SK-N-SH (cell line): ENCODE measurements around the gene SMARCC1. TPM values are rescaled to one million over a fixed set of nuclear protein-coding genes. Genes with fewer than 3 reads are reported as not detected.

Experiments
- CTCF ChIA-PET: fragments of 300-600, 350-600 bp; formaldehyde crosslinking; extraction: SDS; loops from one replicate; lab custom pipeline; 2021; lab: Yijun Ruan, JAX
- POLR2A ChIA-PET: fragments of 350-600 bp; sonication (Branson Sonifier 250); formaldehyde crosslinking; extraction: SDS; loops from one replicate; lab custom pipeline; 2020; ENCODE audit warnings: antibody characterized with exemption, inconsistent platforms; lab: Yijun Ruan, JAX
- DNase-seq: peaks from one replicate; pipeline ENCODE4 v3.0.0; 2012
- H2AFZ ChIP-seq: fragments of 200-600 bp; sonication (generic); 2 replicates; pipeline ENCODE4 v1.8.1; 2016; ENCODE audit warnings: antibody characterized with exemption, mild to moderate bottlenecking, low read depth
- H3F3A ChIP-seq: fragments of 200-600 bp; sonication (generic); replicated peaks from 2 replicates; pipeline ENCODE3; 2016; ENCODE audit warnings: antibody characterized with exemption, mild to moderate bottlenecking; ENCODE audit not compliant: insufficient read depth
- H3K27ac ChIP-seq, 2 experiments: fragments of 200-500 bp in 1 of 2; fragments of 200-600 bp in 1 of 2; sonication (Bioruptor generic) in 1 of 2; sonication (generic), shearing (Covaris generic) in 1 of 2; 2 replicates each; pipeline versions ENCODE4 v1.5.1 to v1.6.1; 2014 to 2016; ENCODE audit warnings: low read depth in 2 of 2, inconsistent platforms in 1 of 2, low read length in 1 of 2, mild to moderate bottlenecking in 1 of 2, mixed read lengths in 1 of 2
- H3K27me3 ChIP-seq: fragments of 200-600 bp; sonication (generic), shearing (Covaris generic); 2 replicates; pipeline ENCODE4 v1.6.1; 2016; ENCODE audit warnings: mixed run types; ENCODE audit not compliant: insufficient read depth
- H3K36me3 ChIP-seq, 2 experiments: fragments of 200-500 bp in 1 of 2; fragments of 200-600 bp in 1 of 2; sonication (Bioruptor generic) in 1 of 2; sonication (generic) in 1 of 2; replicated peaks in 1 of 2; 2 replicates each; pipeline versions ENCODE3 to v1.5.1; 2014 to 2016; ENCODE audit warnings: low read length in 1 of 2, mild to moderate bottlenecking in 1 of 2; ENCODE audit not compliant: insufficient read depth in 2 of 2, control insufficient read depth in 1 of 2
- H3K4me1 ChIP-seq, 2 experiments: fragments of 200-500 bp in 1 of 2; fragments of 200-600 bp in 1 of 2; sonication (Bioruptor generic) in 1 of 2; sonication (generic), shearing (Covaris generic) in 1 of 2; 2 replicates each; pipeline versions ENCODE4 v1.5.1 to v1.6.1; 2014 to 2016; ENCODE audit warnings: low read depth in 1 of 2, low read length in 1 of 2, mixed run types in 1 of 2; ENCODE audit not compliant: insufficient read depth in 2 of 2, control insufficient read depth in 1 of 2
- H3K4me2 ChIP-seq: fragments of 200-600 bp; sonication (generic), shearing (Covaris generic); 2 replicates; pipeline ENCODE4 v1.6.1; 2017; ENCODE audit warnings: mixed run types
- H3K4me3 ChIP-seq, 2 experiments: fragments of 200-500 bp in 1 of 2; fragments of 200-600 bp in 1 of 2; sonication (Bioruptor generic) in 1 of 2; sonication (generic), shearing (Covaris generic) in 1 of 2; 2 replicates each; pipeline versions ENCODE4 v1.5.1 to v1.8.1; 2014 to 2016; ENCODE audit warnings: low read depth in 2 of 2, inconsistent platforms in 1 of 2, low read length in 1 of 2, mild to moderate bottlenecking in 1 of 2, mixed read lengths in 1 of 2, moderate library complexity in 1 of 2
- H3K79me2 ChIP-seq: fragments of 200-600 bp; sonication (generic); 2 replicates; pipeline ENCODE4 v1.8.1; 2017; ENCODE audit warnings: mild to moderate bottlenecking; ENCODE audit not compliant: insufficient read depth
- H3K9ac ChIP-seq: fragments of 200-600 bp; sonication (generic); 2 replicates; pipeline ENCODE4 v1.6.1; 2017; ENCODE audit warnings: mixed run types
- H3K9me2 ChIP-seq: fragments of 200-600 bp; sonication (generic); 2 replicates; pipeline ENCODE4 v1.6.1; 2017; ENCODE audit warnings: mixed run types
- H3K9me3 ChIP-seq: fragments of 200-600 bp; sonication (generic); 2 replicates; pipeline ENCODE4 v1.6.1; 2017; ENCODE audit warnings: mixed run types, mild to moderate bottlenecking, moderate library complexity
- H4K20me1 ChIP-seq: fragments of 200-600 bp; sonication (generic); 2 replicates; pipeline ENCODE4 v1.6.1; 2017; ENCODE audit warnings: mild to moderate bottlenecking, mixed run types; ENCODE audit not compliant: insufficient read depth
- ELF1 ChIP-seq: IDR thresholded peaks from 2 replicates; pipeline ENCODE4 v1.4.0; 2012
- EP300 ChIP-seq, 2 experiments: IDR thresholded peaks; 2 replicates each; pipeline versions ENCODE4 v1.4.0 to v1.6.1; 2012; ENCODE audit warnings: borderline replicate concordance in 1 of 2, low read depth in 1 of 2, low read length in 1 of 2
- GABPA ChIP-seq: IDR thresholded peaks from 2 replicates; pipeline ENCODE4 v1.4.0; 2012; ENCODE audit warnings: low read depth, mild to moderate bottlenecking
- NFIC ChIP-seq: IDR thresholded peaks from 2 replicates; pipeline ENCODE4 v1.4.0; 2012; ENCODE audit warnings: borderline replicate concordance
- NRF1 ChIP-seq: IDR thresholded peaks from 2 replicates; pipeline ENCODE4 v1.6.1; 2012; ENCODE audit warnings: low read depth, mild to moderate bottlenecking, low read length
- RCOR1 ChIP-seq: fragments of 150-350 bp; IDR thresholded peaks from 2 replicates; pipeline ENCODE4 v1.6.1; 2017; ENCODE audit warnings: antibody characterized with exemption, low read length
- RFX5 ChIP-seq: IDR thresholded peaks from 2 replicates; pipeline ENCODE4 v1.6.1; 2012; ENCODE audit warnings: mild to moderate bottlenecking, improper control_type of control experiment, low read length
- RXRA ChIP-seq: IDR thresholded peaks from 2 replicates; pipeline ENCODE4 v1.4.0; 2012; ENCODE audit warnings: low read depth, mild to moderate bottlenecking, borderline replicate concordance
- SIN3A ChIP-seq: IDR thresholded peaks from 2 replicates; pipeline ENCODE4 v1.6.1; 2012; ENCODE audit warnings: low read depth, mild to moderate bottlenecking, low read length, moderate library complexity, borderline replicate concordance
- SMC3 ChIP-seq: IDR thresholded peaks from 2 replicates; pipeline ENCODE4 v1.6.1; 2012; ENCODE audit warnings: low read depth, low read length, improper control_type of control experiment
- TAF1 ChIP-seq: IDR thresholded peaks from 2 replicates; pipeline ENCODE4 v1.6.1; 2012; ENCODE audit warnings: low read depth, mild to moderate bottlenecking, low read length, moderate library complexity, borderline replicate concordance
- TCF12 ChIP-seq: IDR thresholded peaks from 2 replicates; pipeline ENCODE4 v1.4.0; 2012
- TEAD4 ChIP-seq: IDR thresholded peaks from 2 replicates; pipeline ENCODE4 v1.4.0; 2012; ENCODE audit warnings: mild to moderate bottlenecking, borderline replicate concordance; ENCODE audit not compliant: insufficient read depth
- YY1 ChIP-seq: IDR thresholded peaks from 2 replicates; pipeline ENCODE4 v1.4.0; 2012; ENCODE audit warnings: low read depth, mild to moderate bottlenecking
- WGBS: methylation state at CpG from one replicate; pipeline ENCODE4 v1.1.6; 2017; ENCODE audit warnings: low lambda C conversion rate; 5-methylcytosine and 5-hydroxymethylcytosine counted together
- polyA plus RNA-seq, 3 experiments: library from polyadenylated mRNA; depleted of rRNA; stranded (reverse); fragments of >200 nt; gene quantifications; 2 replicates each; pipeline ENCODE4 v1.2.3, GENCODE V29; 2012
- TF ChIP-seq, protein P1 (sequence below): IDR thresholded peaks from 2 replicates; pipeline ENCODE4 v1.6.1; 2012; ENCODE audit warnings: mild to moderate bottlenecking, low read depth, low read length, moderate library complexity
- TF ChIP-seq, protein P2 (sequence below): IDR thresholded peaks from 2 replicates; pipeline ENCODE4 v1.4.0; 2012; ENCODE audit warnings: low read depth, borderline replicate concordance
- TF ChIP-seq, protein P3 (sequence below): IDR thresholded peaks from 2 replicates; pipeline ENCODE4; 2012
- TF ChIP-seq, protein P4 (sequence below): IDR thresholded peaks from 2 replicates; pipeline ENCODE4 v1.4.0; 2012; ENCODE audit warnings: low read depth, borderline replicate concordance

SMARCC1 gene
- polyA plus RNA-seq, 1 of the 3 experiments (the other 2 are of a cell fraction): 16.5 TPM

DNA sequence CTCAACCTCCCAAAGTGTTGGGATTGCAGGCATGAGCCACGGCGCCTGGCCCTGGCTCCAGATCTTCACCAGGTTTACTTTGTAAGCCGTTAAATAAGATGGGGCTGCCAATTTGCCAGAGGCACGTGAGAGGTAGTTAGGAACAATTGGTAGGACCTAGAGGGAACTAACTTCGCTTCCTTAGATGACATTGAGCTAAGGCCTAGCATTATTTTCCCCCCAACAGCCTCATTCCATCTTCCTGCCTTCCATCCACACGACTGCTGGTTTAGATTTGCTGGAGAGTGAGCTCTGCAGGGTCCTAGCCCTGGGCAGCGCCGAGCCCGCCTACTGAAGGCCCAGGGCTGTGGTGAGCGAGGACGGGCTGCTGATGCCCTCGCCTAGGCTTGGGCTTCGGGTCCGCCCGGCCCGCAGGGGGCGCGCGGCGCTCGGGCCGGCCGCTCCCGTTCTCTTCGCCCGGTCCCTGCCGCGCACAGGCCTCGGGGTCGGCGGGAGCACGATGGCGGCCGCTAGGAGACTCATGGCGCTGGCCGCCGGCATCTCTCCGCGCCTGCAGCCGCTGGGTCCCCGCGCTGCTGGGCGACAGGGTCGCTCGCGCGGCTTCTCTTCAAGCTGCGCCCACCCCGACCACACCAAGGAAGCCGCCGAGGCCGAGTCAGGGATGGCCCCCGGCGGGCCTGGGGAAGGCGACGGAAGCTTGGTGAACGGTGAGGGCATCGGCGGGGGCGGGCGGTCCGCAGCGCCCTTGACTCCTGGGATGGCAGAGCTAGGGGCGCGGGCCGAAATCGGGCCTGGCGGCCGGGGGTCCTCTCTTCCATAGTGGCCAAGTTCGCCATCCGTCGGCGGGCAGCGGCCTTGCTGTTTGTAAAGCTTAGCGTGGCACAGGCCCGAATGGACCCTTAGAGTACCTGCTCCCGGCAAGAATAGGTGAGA, 43.1 kb upstream of the SMARCC1 start (continued):
- no peak for TF ChIP-seq EP300 (IDR thresholded peaks at IDR 0.05; ENCODE audit: borderline replicate concordance in 1 of 2, low read depth in 1 of 2, low read length in 1 of 2)
- no peak for TF ChIP-seq RXRA
- TF ChIP-seq ELF1: no peak
- no peak; the same call in none of the 2 replicates for TF ChIP-seq RCOR1
- TF ChIP-seq, protein P1, sequence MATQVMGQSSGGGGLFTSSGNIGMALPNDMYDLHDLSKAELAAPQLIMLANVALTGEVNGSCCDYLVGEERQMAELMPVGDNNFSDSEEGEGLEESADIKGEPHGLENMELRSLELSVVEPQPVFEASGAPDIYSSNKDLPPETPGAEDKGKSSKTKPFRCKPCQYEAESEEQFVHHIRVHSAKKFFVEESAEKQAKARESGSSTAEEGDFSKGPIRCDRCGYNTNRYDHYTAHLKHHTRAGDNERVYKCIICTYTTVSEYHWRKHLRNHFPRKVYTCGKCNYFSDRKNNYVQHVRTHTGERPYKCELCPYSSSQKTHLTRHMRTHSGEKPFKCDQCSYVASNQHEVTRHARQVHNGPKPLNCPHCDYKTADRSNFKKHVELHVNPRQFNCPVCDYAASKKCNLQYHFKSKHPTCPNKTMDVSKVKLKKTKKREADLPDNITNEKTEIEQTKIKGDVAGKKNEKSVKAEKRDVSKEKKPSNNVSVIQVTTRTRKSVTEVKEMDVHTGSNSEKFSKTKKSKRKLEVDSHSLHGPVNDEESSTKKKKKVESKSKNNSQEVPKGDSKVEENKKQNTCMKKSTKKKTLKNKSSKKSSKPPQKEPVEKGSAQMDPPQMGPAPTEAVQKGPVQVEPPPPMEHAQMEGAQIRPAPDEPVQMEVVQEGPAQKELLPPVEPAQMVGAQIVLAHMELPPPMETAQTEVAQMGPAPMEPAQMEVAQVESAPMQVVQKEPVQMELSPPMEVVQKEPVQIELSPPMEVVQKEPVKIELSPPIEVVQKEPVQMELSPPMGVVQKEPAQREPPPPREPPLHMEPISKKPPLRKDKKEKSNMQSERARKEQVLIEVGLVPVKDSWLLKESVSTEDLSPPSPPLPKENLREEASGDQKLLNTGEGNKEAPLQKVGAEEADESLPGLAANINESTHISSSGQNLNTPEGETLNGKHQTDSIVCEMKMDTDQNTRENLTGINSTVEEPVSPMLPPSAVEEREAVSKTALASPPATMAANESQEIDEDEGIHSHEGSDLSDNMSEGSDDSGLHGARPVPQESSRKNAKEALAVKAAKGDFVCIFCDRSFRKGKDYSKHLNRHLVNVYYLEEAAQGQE: 0 out of 2 replicates have a peak, but pooled peaks have one; percentile 12
- no peak for TF ChIP-seq GABPA
- no peak for TF ChIP-seq RFX5
- TF ChIP-seq SMC3: peak; percentile 52
- no peak for TF ChIP-seq TEAD4
- TF ChIP-seq TAF1: peak; percentile 96; the same call in 1 of the 2 replicates

DNA sequence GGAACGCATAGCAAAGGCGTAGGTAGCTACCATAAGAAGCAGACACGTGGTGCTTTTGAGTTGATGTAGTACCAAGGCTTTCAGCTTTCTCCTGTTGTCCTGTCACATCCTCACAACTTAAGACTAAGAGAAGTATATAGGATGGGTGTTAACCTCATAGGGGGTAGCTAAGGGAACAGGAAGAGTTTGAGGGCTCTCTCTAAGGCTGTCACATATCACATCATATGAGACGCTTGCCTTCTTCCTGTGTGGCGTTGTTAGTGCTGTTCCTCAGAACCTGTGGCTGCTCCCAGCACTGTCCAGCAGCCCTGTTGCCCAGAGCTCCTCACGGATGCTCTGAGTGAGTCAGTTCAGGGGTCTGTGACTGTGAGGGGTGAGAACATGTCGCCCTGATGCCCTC, 35.9 kb upstream of the SMARCC1 start:
- WGBS: 99% methylated on average over 7 of the region's 7 CpGs
- no peaks in the 10 kb centered on the region for H3F3A ChIP-seq
- H3K79me2 ChIP-seq: no peaks in the 10 kb centered on the region
- H3K4me3 ChIP-seq: no peak overlapping the region
- H3K4me2 ChIP-seq: no peak overlapping the region
- no peak overlapping the region for H3K9ac ChIP-seq
- no peaks in the 10 kb centered on the region for H3K4me1 ChIP-seq
- H4K20me1 ChIP-seq: no peaks in the 10 kb centered on the region
- H3K27ac ChIP-seq: no peak overlapping the region
- no peaks in the 10 kb centered on the region for H3K9me2 ChIP-seq
- no peaks in the 10 kb centered on the region for H3K9me3 ChIP-seq
- H3K36me3 ChIP-seq: peaks cover 21 to 36% of the 10 kb centered on the region in 2 experiments
- H2AFZ ChIP-seq: no peak overlapping the region
- H3K27me3 ChIP-seq: no peaks in the 10 kb centered on the region
- ChIA-PET CTCF (interaction anchor here (1.3 to 6.0 kb wide), 3 partner anchors 7 to 295 kb away, joined by 3 to 40 read pairs (median 11); no protein-coding TSS in a partner anchor), POLR2A (interaction anchor here (1.0 kb wide), 1 partner anchor 9 kb away, joined by 3 read pairs; no protein-coding TSS in a partner anchor)
- no peak for DNase-seq
- no peak for TF ChIP-seq YY1
- TF ChIP-seq NFIC: no peak
- TF ChIP-seq, protein P2, sequence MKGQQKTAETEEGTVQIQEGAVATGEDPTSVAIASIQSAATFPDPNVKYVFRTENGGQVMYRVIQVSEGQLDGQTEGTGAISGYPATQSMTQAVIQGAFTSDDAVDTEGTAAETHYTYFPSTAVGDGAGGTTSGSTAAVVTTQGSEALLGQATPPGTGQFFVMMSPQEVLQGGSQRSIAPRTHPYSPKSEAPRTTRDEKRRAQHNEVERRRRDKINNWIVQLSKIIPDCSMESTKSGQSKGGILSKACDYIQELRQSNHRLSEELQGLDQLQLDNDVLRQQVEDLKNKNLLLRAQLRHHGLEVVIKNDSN: no peak
- TF ChIP-seq SIN3A: no peak
- TF ChIP-seq TAF1: no peak
- TF ChIP-seq NRF1: no peak
- TF ChIP-seq, protein P3, sequence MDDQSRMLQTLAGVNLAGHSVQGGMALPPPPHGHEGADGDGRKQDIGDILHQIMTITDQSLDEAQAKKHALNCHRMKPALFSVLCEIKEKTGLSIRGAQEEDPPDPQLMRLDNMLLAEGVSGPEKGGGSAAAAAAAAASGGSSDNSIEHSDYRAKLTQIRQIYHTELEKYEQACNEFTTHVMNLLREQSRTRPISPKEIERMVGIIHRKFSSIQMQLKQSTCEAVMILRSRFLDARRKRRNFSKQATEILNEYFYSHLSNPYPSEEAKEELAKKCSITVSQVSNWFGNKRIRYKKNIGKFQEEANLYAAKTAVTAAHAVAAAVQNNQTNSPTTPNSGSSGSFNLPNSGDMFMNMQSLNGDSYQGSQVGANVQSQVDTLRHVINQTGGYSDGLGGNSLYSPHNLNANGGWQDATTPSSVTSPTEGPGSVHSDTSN: no peak
- no peak for TF ChIP-seq TCF12
- TF ChIP-seq, protein P1: no peak
- no peak for TF ChIP-seq RCOR1
- no peak for TF ChIP-seq EP300 (IDR thresholded peaks at IDR 0.05; ENCODE audit: borderline replicate concordance in 1 of 2, low read depth in 1 of 2, low read length in 1 of 2)
- TF ChIP-seq, protein P4, sequence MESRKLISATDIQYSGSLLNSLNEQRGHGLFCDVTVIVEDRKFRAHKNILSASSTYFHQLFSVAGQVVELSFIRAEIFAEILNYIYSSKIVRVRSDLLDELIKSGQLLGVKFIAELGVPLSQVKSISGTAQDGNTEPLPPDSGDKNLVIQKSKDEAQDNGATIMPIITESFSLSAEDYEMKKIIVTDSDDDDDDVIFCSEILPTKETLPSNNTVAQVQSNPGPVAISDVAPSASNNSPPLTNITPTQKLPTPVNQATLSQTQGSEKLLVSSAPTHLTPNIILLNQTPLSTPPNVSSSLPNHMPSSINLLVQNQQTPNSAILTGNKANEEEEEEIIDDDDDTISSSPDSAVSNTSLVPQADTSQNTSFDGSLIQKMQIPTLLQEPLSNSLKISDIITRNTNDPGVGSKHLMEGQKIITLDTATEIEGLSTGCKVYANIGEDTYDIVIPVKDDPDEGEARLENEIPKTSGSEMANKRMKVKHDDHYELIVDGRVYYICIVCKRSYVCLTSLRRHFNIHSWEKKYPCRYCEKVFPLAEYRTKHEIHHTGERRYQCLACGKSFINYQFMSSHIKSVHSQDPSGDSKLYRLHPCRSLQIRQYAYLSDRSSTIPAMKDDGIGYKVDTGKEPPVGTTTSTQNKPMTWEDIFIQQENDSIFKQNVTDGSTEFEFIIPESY: no peak
